ENCODE data around the gene PRKG1.

The PRKG1 gene

GRCh38 chr10:51786016-51786683 lies 711.9 kb downstream of the PRKG1 start:
- no peak for DNase-seq

- DNase-seq, result no peak
These were observed 712.4 kb downstream of the PRKG1 start for GRCh38 chr10:51786684-51787035.

GRCh38 chr10:51788273-51788672 lies 714.0 kb downstream of the PRKG1 start:
- no peak for DNase-seq

- no peak for DNase-seq
These were observed 714.8 kb downstream of the PRKG1 start for GRCh38 chr10:51789118-51789517.

- no peak for DNase-seq
These were observed 715.6 kb downstream of the PRKG1 start for GRCh38 chr10:51789903-51790302.

GRCh38 chr10:51792678-51793077 lies 718.4 kb downstream of the PRKG1 start:
- DNase-seq, result no peak

- DNase-seq, result no peak
These were observed 725.8 kb downstream of the PRKG1 start for GRCh38 chr10:51800121-51800520.

GRCh38 chr10:51800725-51801424 lies 726.6 kb downstream of the PRKG1 start:
- DNase-seq, result no peak

GRCh38 chr10:51802030-51802429 lies 727.7 kb downstream of the PRKG1 start:
- DNase-seq, result no peak

- DNase-seq, result no peak
These were observed 730.6 kb downstream of the PRKG1 start for GRCh38 chr10:51804866-51805265.

- no peak for DNase-seq
These were observed 732.0 kb downstream of the PRKG1 start for GRCh38 chr10:51806079-51806835.

GRCh38 chr10:51808187-51808586 lies 733.9 kb downstream of the PRKG1 start:
- no peak for DNase-seq

GRCh38 chr10:51815723-51816122 lies 741.4 kb downstream of the PRKG1 start:
- DNase-seq, result no peak

- DNase-seq, result no peak
These were observed 746.8 kb downstream of the PRKG1 start for GRCh38 chr10:51821045-51821444.

GRCh38 chr10:51821745-51822144 lies 747.5 kb downstream of the PRKG1 start:
- DNase-seq, result no peak

GRCh38 chr10:51832652-51833383 lies 758.5 kb downstream of the PRKG1 start:
- no peak for DNase-seq

GRCh38 chr10:51834548-51834947 lies 760.3 kb downstream of the PRKG1 start:
- DNase-seq, result no peak

- no peak for DNase-seq
These were observed 764.2 kb downstream of the PRKG1 start for GRCh38 chr10:51838471-51838870.

GRCh38 chr10:51843966-51844365 lies 769.7 kb downstream of the PRKG1 start:
- DNase-seq, result no peak

GRCh38 chr10:51846856-51847506 lies 772.7 kb downstream of the PRKG1 start:
- DNase-seq, result no peak

- DNase-seq, result no peak
These were observed 778.0 kb downstream of the PRKG1 start for GRCh38 chr10:51852297-51852696.

GRCh38 chr10:51857305-51857704 lies 783.0 kb downstream of the PRKG1 start:
- no peak for DNase-seq

GRCh38 chr10:51860257-51860656 lies 786.0 kb downstream of the PRKG1 start:
- no peak for DNase-seq
